Cardiac fibroblast (primary cell): Measurements from ENCODE around the gene LIN52.

Experiments
- DNase-seq, 2 donors: peaks; one replicate each; pipeline versions ENCODE4 v3.0.0 to v3.0.0-alpha.2; 2010; ENCODE audit warnings: low read depth in 2 of 2
- H3K4me3 ChIP-seq, 2 donors: replicated peaks in 1 of 2; 1 replicate in 1 of 2; 2 replicates in 1 of 2; pipeline ENCODE4 v1.5.1; 2011; ENCODE audit warnings: low read depth in 2 of 2, low read length in 2 of 2, mild to moderate bottlenecking in 2 of 2, moderate library complexity in 1 of 2
- TF ChIP-seq, protein P1 (sequence below): IDR thresholded peaks from one replicate; pipeline ENCODE4 v1.5.1; 2011; ENCODE audit warnings: low read depth, mild to moderate bottlenecking, low read length, inconsistent platforms

Gene LIN52

DNA sequence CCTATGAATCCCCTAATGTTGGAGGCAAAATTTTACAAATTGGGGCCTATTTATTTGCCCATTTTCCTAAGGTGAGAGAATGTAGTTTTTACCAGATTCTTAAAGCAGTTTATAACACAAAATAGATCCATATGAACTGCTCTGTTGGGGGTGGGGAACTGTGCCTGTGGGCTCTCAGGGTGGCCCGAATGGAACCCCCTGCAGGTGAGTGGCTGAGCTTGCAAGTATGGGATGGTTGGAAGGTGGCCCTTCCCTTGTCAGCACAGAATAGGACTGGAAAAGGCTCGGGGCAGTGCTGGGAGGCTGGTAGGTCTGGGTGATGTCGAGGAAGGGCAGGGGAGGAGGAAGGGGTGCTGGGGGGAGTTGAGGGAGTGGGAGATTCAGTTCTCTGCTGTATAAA lies 159.4 kb downstream of the LIN52 start:
- DNase-seq = no peak

GRCh38 chr14:74245292-74245691 lies 160.5 kb downstream of the LIN52 start:
- H3K4me3 ChIP-seq = no peak overlapping the region
- TF ChIP-seq, protein P1, sequence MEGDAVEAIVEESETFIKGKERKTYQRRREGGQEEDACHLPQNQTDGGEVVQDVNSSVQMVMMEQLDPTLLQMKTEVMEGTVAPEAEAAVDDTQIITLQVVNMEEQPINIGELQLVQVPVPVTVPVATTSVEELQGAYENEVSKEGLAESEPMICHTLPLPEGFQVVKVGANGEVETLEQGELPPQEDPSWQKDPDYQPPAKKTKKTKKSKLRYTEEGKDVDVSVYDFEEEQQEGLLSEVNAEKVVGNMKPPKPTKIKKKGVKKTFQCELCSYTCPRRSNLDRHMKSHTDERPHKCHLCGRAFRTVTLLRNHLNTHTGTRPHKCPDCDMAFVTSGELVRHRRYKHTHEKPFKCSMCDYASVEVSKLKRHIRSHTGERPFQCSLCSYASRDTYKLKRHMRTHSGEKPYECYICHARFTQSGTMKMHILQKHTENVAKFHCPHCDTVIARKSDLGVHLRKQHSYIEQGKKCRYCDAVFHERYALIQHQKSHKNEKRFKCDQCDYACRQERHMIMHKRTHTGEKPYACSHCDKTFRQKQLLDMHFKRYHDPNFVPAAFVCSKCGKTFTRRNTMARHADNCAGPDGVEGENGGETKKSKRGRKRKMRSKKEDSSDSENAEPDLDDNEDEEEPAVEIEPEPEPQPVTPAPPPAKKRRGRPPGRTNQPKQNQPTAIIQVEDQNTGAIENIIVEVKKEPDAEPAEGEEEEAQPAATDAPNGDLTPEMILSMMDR = no peak
- DNase-seq = no peak

More for the DNA sequence above, 159.4 kb downstream of the LIN52 start:
- TF ChIP-seq, protein P1 = no peak
- no peak overlapping the region for H3K4me3 ChIP-seq

- DNase-seq = no peak
- H3K4me3 ChIP-seq = no peak overlapping the region
- TF ChIP-seq, protein P1 = no peak
Observed at GRCh38 chr14:74246542-74246941, 161.8 kb downstream of the LIN52 start.

GRCh38 chr14:74248017-74248416 lies 163.3 kb downstream of the LIN52 start:
- TF ChIP-seq, protein P1 = no peak
- no peak for DNase-seq
- H3K4me3 ChIP-seq = no peak overlapping the region

DNA sequence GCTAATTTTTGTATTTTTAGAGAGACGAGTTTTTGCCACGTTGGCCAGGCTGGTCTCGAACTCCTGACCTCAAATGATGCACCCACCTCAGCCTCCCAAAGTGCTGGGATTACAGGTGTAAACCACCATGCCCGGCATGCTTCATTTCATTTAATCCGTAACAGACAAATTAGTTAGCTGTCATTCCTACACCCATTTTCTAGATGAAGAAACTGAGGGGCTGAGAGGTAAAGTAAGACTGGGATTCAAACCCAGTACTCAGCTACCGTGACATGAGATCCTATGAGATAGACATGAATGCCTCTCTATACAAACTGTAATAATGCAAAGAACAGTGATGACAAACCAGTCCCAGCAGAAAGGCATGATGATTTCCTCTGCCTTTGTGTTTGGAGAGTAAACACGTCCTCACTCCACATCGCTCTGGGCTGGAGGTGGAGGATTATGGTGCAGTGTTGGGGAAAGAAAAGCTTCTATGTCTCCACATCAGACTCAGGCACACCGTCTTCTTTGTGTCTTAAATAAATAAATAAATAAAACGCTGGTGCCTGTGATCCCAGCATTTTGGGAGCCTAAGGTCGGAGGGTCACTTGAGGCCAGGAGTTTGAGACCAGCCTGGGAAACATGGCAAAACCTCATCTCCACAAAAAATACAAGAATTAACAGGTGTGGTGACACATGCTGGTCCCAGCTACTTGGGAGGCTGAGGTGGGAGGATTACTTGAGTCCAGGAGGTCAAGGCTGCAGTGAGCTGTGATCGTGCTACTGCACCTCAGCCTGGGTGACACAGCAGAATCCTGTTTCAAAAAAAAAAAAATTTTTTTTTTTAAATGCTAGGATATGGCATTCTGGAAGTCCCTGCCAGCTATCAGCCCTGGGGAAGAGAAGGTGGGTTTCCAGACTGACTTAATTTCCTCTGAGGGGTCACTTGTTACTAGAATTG lies 164.9 kb downstream of the LIN52 start:
- no peak for DNase-seq
- H3K4me3 ChIP-seq = no peak overlapping the region
- TF ChIP-seq, protein P1 = no peak
